Effector CD8-positive, alpha-beta T cell (primary cell): ENCODE results near the gene WDR6.
A peak's percentile ranks its signal among the peaks of the same experiment; 100 is the strongest.
"Not testable (repeated sequence)": the region's sequence is repeated elsewhere in the genome, so short reads cannot be mapped to it uniquely, and the experiment has no call there.

ENCODE experiments used
- DNase-seq: peaks from one replicate; lab custom pipeline; 2025; lab: John Stamatoyannopoulos, UW

The WDR6 gene

GRCh38 chr3:48990636-48991469 is 16.3 kb upstream of the WDR6 start:
- no peak for DNase-seq

- no peak for DNase-seq
These were observed 15.2 kb upstream of the WDR6 start for GRCh38 chr3:48991851-48992545.

GRCh38 chr3:48993834-48994233 is 13.4 kb upstream of the WDR6 start:
- no peak for DNase-seq

GRCh38 chr3:48996640-48997039 is 10.6 kb upstream of the WDR6 start:
- DNase-seq: no peak

- DNase-seq: no peak
These were observed 10.0 kb upstream of the WDR6 start for GRCh38 chr3:48997102-48997635.

GRCh38 chr3:48997714-48998637 is 9.2 kb upstream of the WDR6 start:
- DNase-seq: no peak

GRCh38 chr3:48999085-48999858 is 7.9 kb upstream of the WDR6 start:
- DNase-seq: no peak

- DNase-seq: no peak
These were observed 6.0 kb upstream of the WDR6 start for GRCh38 chr3:49001155-49001554.

GRCh38 chr3:49004352-49005302 is 2.6 kb upstream of the WDR6 start:
- no peak for DNase-seq

GRCh38 chr3:49005303-49005680 is 1.9 kb upstream of the WDR6 start:
- DNase-seq: no peak

GRCh38 chr3:49005998-49006397 is 1.2 kb upstream of the WDR6 start:
- no peak for DNase-seq

- DNase-seq: no peak
These were observed 653 bp upstream of the WDR6 start for GRCh38 chr3:49006408-49007067.

GRCh38 chr3:49007771-49008528 is 759 bp downstream of the WDR6 start:
- peak; percentile 85 for DNase-seq

- not testable (repeated sequence) for DNase-seq
These were observed 1.4 kb downstream of the WDR6 start for GRCh38 chr3:49008627-49009026.

GRCh38 chr3:49009396-49009795 is 2.2 kb downstream of the WDR6 start:
- no peak for DNase-seq

- no peak for DNase-seq
These were observed 5.3 kb downstream of the WDR6 start for GRCh38 chr3:49012441-49013017.

GRCh38 chr3:49013113-49013737 is 6.0 kb downstream of the WDR6 start:
- DNase-seq: no peak
